HS-27A (cell line): Measurements from ENCODE around the gene ENO1.
"Not testable (repeated sequence)": the region's sequence is repeated elsewhere in the genome, so short reads cannot be mapped to it uniquely, and the experiment has no call there.

ENCODE experiments used
- DNase-seq: peaks from one replicate; pipeline ENCODE4 v3.0.0-alpha.2; 2012; ENCODE audit warnings: low read depth, missing footprints

ENO1 gene

GRCh38 chr1:8845104-8846097 is 33.1 kb downstream of the ENO1 start:
- no peak for DNase-seq

- no peak for DNase-seq
Observed at GRCh38 chr1:8844501-8845006, 33.9 kb downstream of the ENO1 start.

- no peak for DNase-seq
Observed at GRCh38 chr1:8841395-8841794, 37.1 kb downstream of the ENO1 start.

- no peak for DNase-seq
Observed at GRCh38 chr1:8839990-8840389, 38.5 kb downstream of the ENO1 start.

- DNase-seq: no peak
Observed at GRCh38 chr1:8835941-8836643, 42.4 kb downstream of the ENO1 start.

GRCh38 chr1:8831340-8831739 is 47.1 kb downstream of the ENO1 start:
- no peak for DNase-seq

GRCh38 chr1:8830732-8831131 is 47.8 kb downstream of the ENO1 start:
- not testable (repeated sequence) for DNase-seq

GRCh38 chr1:8825985-8826481 is 52.5 kb downstream of the ENO1 start:
- DNase-seq: no peak

GRCh38 chr1:8823295-8823664 is 55.2 kb downstream of the ENO1 start:
- no peak for DNase-seq

GRCh38 chr1:8822373-8823294 is 55.9 kb downstream of the ENO1 start:
- peak; percentile 75 for DNase-seq

- no peak for DNase-seq
Observed at GRCh38 chr1:8821084-8821483, 57.4 kb downstream of the ENO1 start.

GRCh38 chr1:8818789-8819188 is 59.7 kb downstream of the ENO1 start:
- not testable (repeated sequence) for DNase-seq

GRCh38 chr1:8818325-8818775 is 60.1 kb downstream of the ENO1 start:
- peak; percentile 66 for DNase-seq

- peak; percentile 75 for DNase-seq
Observed at GRCh38 chr1:8817412-8818324, 60.8 kb downstream of the ENO1 start, which contains the start of gene RERE. Gene RERE, minus strand, starts transcription at chr1:8817640.

- no peak for DNase-seq
Observed at GRCh38 chr1:8816831-8817411, 61.6 kb downstream of the ENO1 start.

GRCh38 chr1:8816264-8816663 is 62.2 kb downstream of the ENO1 start:
- DNase-seq: no peak

GRCh38 chr1:8815582-8816151 is 62.8 kb downstream of the ENO1 start:
- no peak for DNase-seq

GRCh38 chr1:8814865-8815264 is 63.6 kb downstream of the ENO1 start:
- no peak for DNase-seq

- DNase-seq: no peak
Observed at GRCh38 chr1:8813991-8814390, 64.5 kb downstream of the ENO1 start.
